NCI-H1417 (cell line): ENCODE data around the gene IGSF5.
"Not testable (repeated sequence)": the region's sequence is repeated elsewhere in the genome, so short reads cannot be mapped to it uniquely, and the experiment has no call there.

Experiments
- DNase-seq, 3 experiments: peaks; one replicate each; lab custom pipeline; 2025; lab: John Stamatoyannopoulos, UW

The IGSF5 gene

GRCh38 chr21:39744883-39745282 is at the start of gene IGSF5:
IGSF5 (plus strand) TSS chr21:39745183; CDS start chr21:39745510, 327 bp downstream.
- not testable (repeated sequence) for DNase-seq

- no peak for DNase-seq
Observed at GRCh38 chr21:39696196-39696595, 48.8 kb upstream of the IGSF5 start.

- peak in 2 of 3 experiments; percentile 28 to 66 for DNase-seq
Observed at GRCh38 chr21:39696618-39697017, 48.4 kb upstream of the IGSF5 start.

GRCh38 chr21:39700318-39700717 is 44.7 kb upstream of the IGSF5 start:
- no peak for DNase-seq

GRCh38 chr21:39703578-39703977 is 41.4 kb upstream of the IGSF5 start:
- no peak for DNase-seq

GRCh38 chr21:39705849-39706248 is 39.1 kb upstream of the IGSF5 start:
- no peak for DNase-seq

GRCh38 chr21:39707316-39707715 is 37.7 kb upstream of the IGSF5 start:
- no peak for DNase-seq

GRCh38 chr21:39710866-39711265 is 34.1 kb upstream of the IGSF5 start:
- DNase-seq, result no peak

- DNase-seq, result no peak
Observed at GRCh38 chr21:39712273-39712672, 32.7 kb upstream of the IGSF5 start.

- DNase-seq, result peak; percentile 14 to 53 (median 33)
Observed at GRCh38 chr21:39712976-39713375, 32.0 kb upstream of the IGSF5 start.

GRCh38 chr21:39713905-39714304 is 31.1 kb upstream of the IGSF5 start:
- DNase-seq, result no peak

GRCh38 chr21:39714331-39714730 is 30.7 kb upstream of the IGSF5 start:
- DNase-seq, result no peak

GRCh38 chr21:39715804-39716397 is 29.1 kb upstream of the IGSF5 start:
- peak; percentile 44 to 82 (median 56) for DNase-seq

- DNase-seq, result peak in 1 of 3 experiments; percentile 33
Observed at GRCh38 chr21:39720126-39720778, 24.7 kb upstream of the IGSF5 start.

GRCh38 chr21:39721885-39722284 is 23.1 kb upstream of the IGSF5 start:
- no peak for DNase-seq

- no peak for DNase-seq
Observed at GRCh38 chr21:39724944-39725343, 20.0 kb upstream of the IGSF5 start.

- DNase-seq, result no peak
Observed at GRCh38 chr21:39726133-39726532, 18.9 kb upstream of the IGSF5 start.

- no peak for DNase-seq
Observed at GRCh38 chr21:39727401-39728120, 17.4 kb upstream of the IGSF5 start.

- no peak for DNase-seq
Observed at GRCh38 chr21:39728341-39728740, 16.6 kb upstream of the IGSF5 start.

- peak in 1 of 3 experiments; percentile 29 for DNase-seq
Observed at GRCh38 chr21:39730418-39731157, 14.4 kb upstream of the IGSF5 start.

GRCh38 chr21:39736716-39737115 is 8.3 kb upstream of the IGSF5 start:
- DNase-seq, result no peak

- DNase-seq, result no peak
Observed at GRCh38 chr21:39737376-39738000, 7.5 kb upstream of the IGSF5 start.
